GM18511 (cell line): ENCODE measurements around the gene AMIGO1.

Experiments
- ATAC-seq: cut with Tn5 transposase; IDR thresholded peaks from one replicate; pipeline ENCODE4 v1.9.1; 2021; ENCODE audit warnings: mild to moderate bottlenecking, moderate library complexity; ENCODE audit not compliant: unreplicated experiment

AMIGO1 gene, protein sequence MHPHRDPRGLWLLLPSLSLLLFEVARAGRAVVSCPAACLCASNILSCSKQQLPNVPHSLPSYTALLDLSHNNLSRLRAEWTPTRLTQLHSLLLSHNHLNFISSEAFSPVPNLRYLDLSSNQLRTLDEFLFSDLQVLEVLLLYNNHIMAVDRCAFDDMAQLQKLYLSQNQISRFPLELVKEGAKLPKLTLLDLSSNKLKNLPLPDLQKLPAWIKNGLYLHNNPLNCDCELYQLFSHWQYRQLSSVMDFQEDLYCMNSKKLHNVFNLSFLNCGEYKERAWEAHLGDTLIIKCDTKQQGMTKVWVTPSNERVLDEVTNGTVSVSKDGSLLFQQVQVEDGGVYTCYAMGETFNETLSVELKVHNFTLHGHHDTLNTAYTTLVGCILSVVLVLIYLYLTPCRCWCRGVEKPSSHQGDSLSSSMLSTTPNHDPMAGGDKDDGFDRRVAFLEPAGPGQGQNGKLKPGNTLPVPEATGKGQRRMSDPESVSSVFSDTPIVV

DNA sequence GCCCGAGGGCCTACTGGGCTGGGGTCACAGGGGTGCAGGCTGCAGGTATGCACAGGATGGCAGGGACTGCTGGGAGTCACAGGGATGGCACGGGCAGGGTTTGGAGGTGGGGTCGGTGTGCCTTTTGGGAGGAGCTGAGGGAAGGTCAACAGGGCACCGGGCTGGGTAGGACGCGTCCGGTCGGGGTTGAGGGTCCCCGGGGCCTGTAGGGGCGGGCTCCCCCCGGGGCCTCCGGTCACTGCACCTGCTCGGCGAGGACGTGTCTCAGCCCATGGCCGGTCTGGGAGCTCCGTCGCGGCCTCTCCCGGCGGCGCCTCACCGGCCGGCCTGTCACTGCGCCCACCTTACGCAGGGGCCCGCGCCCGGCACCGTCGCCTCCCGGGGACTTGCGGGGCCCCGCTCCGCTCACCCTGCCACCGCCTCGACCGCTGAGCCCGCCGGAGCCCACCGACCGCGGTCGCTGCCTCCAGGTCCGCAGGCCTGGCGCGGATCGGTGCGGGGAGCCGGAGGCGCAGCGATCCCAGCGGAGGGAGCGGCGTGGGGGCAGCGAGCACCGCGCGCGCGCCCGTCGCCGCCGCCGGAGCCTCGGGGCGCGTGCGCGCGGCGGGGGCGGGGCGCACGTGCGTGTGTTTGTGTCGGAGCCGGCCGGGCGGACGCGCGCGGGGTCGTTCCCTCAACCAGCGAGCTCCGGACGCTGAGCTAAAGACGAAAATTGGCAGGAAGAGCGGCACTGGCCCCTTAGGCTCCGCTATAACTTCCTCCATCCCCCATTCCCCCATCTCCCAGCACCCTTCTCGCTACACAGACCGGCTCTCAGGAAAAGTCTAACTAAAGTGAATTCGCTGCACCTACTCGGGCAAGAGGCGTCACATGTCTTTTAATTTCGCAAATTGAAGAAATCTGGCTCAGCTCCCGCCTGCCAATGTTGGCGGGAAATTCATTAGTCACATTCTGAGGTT is at the start of gene AMIGO1:
Gene AMIGO1, minus strand, starts transcription at position 552 of the 959 bp plus-strand sequence. CDS start 815 bp downstream, outside the sequence.
- ATAC-seq = peak; percentile 67

DNA sequence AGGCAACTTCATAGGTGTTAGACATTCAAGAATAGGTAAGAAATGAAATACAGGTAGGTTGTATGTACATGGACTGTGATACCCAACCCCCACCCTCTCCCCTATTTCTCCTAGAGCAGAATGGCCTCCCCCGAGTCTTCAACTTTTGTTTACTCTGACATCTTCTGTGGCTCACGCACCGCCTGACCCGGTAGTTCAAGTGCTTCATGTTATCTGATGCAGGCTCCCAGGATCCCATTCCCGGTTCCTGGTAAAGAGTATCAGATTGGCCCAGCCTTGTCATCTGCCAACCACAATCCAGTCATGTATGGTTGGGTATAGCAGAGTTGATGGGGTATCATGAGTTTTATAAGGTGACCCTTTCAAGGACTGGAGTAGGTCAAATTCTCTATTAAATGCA is 48.0 kb upstream of the AMIGO1 start:
- no peak for ATAC-seq

DNA sequence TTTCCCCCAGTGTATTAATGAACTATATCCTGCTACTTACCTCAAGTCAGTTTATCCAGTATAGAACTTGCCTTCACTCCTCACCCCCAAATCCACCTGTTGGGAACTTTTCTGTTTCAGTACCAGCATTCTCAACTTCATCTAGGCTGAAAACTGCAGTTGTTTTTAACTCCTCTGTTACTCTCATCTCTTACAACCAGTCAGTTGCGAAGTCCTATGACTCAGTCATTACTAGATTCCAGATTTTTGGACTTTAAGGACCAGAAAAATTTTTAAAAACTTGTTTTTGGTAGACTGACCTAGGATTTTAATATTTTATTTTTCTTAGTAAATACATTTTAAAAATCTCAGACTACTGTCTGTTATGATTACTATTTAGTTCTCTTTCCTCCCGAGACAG is 47.0 kb upstream of the AMIGO1 start:
- ATAC-seq = no peak

DNA sequence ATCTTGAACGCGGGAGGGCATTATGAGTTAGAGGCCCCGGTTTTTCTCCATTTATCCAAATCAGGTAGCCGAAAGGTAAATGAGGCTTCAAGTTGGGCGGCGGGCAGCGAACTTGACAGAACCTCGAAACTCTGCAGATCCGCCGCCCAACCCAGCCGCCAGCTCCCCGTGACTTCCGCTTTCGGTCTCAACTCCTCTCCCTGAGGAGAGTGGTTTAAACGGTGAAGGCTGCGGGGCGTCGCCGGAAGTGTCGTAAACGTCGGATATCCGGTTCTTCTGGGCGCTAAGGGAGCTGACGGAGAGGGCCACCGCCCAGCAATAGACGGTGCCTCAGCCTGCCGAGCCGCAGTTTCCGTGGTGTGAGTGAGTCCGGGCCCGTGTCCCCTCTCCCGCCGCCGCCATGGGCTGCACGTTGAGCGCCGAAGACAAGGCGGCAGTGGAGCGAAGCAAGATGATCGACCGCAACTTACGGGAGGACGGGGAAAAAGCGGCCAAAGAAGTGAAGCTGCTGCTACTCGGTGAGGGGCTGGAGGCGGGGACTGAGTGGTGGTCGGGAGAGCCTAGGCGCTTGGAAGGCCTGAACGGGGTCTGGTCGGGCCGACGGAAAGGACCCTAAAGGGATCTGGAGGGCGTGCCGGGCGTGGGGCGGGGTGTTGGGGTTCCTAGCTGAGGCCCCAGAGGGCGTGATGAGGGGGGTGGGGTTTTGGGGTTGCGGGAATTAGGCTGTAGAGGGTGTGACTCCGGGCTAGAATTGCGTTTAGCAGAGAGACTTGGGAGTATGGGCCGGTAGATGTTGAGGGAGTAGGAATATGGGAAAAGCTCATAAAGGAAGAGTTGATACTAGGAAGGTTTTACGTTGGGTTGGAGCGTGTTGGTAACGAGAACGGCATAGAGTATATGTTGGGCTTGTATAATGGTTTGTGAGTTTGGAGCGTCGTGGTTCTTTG is 39.1 kb upstream of the AMIGO1 start, which contains the start of gene GNAI3:
Gene GNAI3, plus strand, starts transcription at position 295 of the 947 bp plus-strand sequence. Its CDS starts 106 bp downstream, at position 401.
- ATAC-seq = peak; percentile 86

DNA sequence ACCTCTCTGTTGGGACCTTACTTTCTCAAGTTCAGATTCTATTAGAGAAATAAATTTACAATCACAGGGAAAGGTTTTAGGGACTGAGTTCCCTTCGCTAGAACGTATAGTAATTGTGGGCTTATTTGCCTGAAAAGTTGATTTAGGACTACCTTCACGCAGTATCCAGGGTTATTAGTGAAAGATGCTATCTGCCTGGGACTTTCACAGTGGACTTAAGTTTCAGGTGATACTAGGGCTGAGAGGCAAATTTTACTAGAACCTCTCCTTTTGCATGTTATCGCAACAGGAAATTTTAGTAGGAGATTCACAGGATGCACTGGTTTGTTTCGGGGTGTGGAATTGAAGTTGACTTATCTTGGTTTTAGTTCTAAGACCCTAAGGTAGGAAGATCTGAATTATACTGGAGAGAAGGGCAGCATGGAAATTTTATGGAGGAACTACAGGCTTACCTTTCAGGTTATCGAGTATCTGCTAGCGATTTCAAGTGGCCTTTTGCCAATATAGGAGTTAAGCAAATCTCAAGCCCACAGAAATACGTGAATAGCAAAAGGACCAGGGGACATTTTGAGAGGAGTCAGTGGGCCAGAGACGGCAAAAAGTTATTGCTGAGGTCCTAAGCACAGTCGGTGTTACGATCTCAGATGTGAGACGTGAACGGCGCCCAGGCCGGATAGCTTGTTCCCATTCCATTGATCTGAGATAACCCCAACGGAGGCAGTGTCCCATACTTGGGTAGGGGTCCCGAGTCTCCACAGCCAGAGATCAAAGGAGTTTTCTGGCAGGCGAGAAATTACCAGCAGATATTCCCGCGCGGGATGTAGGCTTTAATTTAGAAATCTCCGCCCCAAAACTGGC is 38.2 kb upstream of the AMIGO1 start:
- peak; percentile 23 for ATAC-seq

DNA sequence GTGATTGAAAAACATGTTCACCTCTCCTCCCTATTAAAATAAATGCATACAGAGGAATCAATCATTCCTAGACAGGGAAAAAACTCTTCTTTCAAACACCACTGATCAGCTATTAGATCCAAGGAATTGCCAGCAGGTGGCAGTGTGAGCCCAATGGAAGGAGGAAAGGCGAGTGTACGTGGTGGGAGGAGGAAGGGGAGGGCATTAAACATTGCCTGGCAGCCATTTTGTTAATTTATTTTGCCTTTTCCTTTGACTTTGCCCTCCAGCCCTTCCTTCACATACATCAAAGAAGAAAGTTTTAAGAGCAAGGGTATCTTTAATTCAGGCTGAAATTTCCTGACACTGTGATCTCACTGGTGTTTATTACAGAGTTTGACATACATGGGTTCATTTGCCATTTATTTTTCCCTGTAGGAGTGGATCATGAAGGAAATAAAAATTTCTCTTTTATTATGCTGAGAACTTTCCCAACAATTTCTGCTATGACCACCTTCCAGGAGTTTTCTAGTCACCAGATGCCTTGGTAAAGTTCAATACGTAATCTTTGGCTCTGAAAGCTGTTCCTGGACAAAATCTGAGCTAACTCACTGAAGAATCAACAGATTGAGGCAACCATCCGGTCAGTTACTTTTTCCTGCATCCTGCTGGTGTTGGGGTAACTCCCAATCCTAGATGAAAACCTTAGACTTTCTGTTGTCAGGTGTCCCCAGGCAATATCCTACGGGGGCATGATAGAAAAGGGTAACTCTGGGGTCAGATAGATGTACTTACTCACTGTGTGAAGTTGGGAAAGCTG is 37.0 kb upstream of the AMIGO1 start:
- no peak for ATAC-seq

DNA sequence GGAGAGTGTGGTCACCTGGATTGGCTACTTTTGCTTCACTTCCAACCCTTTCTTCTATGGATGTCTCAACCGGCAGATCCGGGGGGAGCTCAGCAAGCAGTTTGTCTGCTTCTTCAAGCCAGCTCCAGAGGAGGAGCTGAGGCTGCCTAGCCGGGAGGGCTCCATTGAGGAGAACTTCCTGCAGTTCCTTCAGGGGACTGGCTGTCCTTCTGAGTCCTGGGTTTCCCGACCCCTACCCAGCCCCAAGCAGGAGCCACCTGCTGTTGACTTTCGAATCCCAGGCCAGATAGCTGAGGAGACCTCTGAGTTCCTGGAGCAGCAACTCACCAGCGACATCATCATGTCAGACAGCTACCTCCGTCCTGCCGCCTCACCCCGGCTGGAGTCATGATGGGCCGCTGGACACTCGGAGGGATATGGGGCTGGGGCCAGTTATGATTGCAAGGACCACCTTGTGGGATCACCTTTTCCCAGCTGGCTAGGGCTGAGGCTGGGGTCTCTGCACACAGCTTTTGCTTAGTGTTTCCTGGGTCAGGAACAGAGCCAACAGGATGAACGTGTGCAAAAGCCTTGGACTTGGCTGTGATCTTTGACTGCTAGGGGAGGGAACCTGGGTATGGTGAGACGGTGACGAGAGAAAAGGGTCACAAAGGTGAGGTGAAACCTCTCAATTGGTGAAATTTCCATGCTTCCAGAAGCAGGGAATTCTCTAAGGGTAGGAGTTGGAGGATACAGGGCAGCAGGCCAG is 34.6 kb upstream of the AMIGO1 start:
- no peak for ATAC-seq

DNA sequence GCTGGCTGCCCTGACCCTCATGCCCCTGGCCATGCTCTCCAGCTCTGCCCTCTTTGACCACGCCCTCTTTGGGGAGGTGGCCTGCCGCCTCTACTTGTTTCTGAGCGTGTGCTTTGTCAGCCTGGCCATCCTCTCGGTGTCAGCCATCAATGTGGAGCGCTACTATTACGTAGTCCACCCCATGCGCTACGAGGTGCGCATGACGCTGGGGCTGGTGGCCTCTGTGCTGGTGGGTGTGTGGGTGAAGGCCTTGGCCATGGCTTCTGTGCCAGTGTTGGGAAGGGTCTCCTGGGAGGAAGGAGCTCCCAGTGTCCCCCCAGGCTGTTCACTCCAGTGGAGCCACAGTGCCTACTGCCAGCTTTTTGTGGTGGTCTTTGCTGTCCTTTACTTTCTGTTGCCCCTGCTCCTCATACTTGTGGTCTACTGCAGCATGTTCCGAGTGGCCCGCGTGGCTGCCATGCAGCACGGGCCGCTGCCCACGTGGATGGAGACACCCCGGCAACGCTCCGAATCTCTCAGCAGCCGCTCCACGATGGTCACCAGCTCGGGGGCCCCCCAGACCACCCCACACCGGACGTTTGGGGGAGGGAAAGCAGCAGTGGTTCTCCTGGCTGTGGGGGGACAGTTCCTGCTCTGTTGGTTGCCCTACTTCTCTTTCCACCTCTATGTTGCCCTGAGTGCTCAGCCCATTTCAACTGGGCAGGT is 33.9 kb upstream of the AMIGO1 start:
- ATAC-seq = no peak

DNA sequence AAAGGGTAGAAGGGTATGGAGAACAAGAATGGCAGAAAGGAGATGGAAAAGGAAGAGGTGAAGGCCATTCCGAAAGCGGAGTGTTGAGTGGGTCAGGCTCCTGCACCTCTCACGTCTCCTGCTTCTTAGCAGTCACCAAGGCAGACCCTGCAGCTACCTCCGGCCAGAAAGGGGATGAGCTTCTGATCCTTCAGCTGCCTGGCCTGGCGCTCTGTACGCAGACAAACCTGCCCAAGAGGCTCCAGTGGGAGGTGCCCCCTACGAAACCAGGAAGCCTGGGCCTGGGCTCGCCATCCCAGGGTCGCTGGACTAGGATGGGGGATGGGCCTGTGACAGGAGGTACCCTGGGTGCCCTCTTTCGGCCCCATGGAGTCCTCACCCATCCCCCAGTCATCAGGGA is 33.1 kb upstream of the AMIGO1 start:
- ATAC-seq = no peak

DNA sequence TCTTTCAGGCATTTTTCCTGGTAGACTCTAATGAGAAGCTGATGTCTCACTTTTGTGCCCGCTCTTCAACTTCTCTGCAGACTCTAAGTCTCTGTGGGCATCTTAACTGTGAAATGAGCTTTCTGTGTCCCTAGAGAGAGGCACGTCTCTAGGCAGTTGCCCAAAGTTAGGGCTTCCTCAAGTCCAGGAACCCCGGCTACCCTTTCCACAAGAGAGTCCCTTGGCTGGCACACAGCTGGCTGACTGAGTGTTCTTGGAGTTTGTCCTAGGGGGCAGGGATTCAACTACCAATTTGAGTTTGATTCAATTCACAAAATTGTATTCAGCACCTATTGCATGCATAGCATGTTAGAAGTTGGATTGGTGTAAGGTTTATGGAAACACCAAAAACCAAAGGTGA is 31.6 kb upstream of the AMIGO1 start:
- no peak for ATAC-seq

DNA sequence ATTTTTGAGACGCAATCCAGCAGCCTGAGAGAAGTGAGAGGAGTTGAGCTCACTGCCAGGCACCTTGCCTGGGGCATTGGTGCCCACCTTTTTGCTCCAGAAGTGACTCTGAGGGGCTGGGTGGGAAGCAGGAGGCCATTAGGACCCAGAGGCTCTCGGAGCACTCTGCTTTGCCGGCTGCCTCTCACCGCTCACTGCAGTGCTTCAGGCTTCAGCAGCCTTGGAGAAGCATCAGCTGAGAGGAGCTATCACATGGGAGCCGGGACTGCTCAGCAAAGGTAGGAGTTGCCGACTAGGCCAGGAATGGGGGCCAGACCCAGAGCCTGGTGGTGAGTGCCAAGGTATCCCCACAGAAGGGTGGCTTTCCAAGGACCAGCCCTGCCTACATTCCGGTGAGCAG is 30.1 kb upstream of the AMIGO1 start, which contains the start of gene GPR61:
Gene GPR61, plus strand, starts transcription at position 197 of the 400 bp plus-strand sequence. CDS start 3,151 bp downstream, outside the sequence.
- no peak for ATAC-seq

DNA sequence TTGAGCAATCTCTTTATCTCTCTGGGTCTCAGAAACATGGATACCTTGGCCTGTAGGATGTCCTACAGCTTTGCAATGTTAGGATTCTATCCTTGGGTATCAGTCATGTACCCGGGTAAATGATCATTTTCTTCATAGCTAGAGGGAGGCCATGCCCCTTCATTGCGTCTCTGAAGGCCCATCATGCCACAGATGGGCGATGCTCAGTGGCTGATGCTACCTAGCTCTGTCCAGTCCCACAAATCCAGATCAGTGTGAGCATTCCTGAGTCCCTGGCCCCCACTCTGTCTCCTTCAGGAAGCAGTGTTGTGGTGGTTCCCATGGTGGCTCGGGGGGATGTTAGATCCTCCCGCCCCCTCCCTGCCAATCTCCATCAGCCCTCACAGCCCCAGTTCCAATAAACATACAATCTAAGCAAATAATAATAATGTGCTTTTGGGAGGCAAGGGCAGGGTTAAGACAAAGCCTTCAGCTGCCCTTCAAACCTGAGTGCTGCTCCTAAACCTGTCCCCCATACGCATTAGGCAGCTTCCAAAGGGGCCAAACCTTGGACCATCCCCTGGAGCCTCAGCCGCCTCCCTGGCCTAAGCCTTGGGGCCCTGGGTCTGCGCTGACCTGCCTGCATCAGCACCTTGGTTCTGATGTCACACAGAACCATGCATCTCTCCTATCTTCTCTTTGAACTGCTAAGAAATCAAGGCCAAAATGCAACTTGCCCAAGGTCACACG is 29.5 kb upstream of the AMIGO1 start:
- ATAC-seq = no peak

DNA sequence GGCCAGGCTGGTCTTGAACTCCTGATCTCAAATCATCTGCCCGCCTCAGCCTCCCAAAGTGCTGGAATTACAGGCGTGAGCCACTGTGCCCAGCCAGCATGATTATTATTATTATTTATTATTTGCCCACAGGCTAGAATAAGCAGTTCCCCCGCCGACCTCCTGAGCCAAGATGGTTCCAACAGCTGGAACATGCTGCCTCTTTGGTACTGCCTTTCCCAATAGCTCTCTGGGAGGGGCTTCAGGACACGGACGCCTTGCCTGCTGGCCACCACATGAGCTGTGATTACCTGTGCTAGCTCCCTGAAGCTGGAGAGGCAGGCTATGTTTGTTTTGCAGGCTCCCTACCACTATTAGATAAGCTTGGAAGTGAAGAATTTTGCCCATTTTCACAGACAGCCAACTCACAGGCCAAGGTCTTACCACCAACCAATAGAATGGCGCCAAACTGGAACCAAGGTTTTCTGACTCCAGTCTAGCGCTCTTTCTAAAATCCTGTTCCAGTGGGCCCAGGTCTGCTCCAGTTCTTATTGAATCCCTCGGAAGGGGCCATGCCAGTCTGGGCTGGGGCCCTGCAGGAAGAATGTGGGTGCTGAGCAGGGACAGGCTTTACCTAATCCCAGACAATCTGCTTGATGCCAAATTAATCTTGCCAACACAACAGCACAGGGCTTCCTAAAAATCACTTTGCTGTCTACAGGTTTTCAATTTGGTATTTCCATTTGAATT is 28.1 kb upstream of the AMIGO1 start:
- no peak for ATAC-seq

DNA sequence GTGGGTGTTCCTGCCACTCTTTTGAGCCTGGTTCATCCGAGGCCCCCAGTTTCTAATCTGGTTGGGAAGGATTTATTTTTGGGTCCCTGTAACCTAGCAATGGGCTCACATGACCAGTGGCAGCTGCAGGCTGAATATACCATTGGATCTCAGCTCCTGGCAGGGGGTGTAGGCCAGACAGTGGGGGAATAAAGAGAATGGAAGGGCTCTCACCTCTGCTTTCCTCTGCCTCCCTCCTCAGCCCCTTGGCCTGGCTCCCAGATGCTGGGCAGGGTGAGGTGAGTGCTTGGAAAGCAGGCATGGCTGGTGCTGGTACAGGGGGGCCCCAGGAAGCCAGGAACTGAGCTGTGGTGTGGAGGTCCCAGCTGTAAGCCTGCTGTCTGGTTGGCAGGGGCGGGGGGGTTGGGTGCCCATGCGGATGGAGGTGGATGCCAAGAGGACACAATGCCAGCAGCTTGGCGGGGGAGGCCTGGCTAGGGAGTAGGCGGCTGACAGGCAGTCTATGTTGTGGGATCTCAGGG is 26.5 kb upstream of the AMIGO1 start:
- ATAC-seq = no peak

DNA sequence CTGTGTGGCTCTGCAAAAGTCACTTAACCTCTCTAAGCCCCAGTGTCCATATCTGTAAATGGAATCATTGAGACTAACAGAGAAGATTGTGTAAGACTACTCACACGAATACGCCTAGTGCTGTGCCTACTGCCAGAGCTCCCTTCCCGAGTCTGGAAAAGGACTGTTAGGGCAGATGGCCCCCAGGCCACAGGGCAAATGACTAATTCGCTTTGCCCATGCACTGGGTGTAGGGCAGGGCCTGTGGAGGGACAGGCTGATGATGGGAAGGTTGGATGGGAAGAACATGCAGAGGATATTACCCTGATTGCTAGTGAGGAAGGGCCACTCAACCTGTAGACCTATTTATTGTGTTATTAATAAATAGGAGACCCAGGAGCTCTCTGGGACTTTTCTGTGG is 26.0 kb upstream of the AMIGO1 start:
- ATAC-seq = no peak
